BJ (cell line): Measurements from ENCODE around the gene RGL1. TPM values are rescaled to one million over a fixed set of nuclear protein-coding genes. Genes with fewer than 3 reads are reported as not detected.

ENCODE experiments used
- CTCF ChIA-PET: fragments of 350-600 bp; formaldehyde crosslinking; extraction: SDS; loops from one replicate; lab custom pipeline; 2021; ENCODE audit warnings: antibody characterized with exemption, inconsistent platforms; lab: Yijun Ruan, JAX
- POLR2A ChIA-PET: fragments of 300-600 bp; sonication (Branson Sonifier 250); formaldehyde crosslinking; extraction: SDS; loops from one replicate; lab custom pipeline; 2021; ENCODE audit warnings: antibody characterized with exemption; lab: Charles Lee
- DNase-seq: peaks from one replicate; pipeline ENCODE4 v3.0.0-alpha.2; 2011; ENCODE audit warnings: low read depth
- H3K27me3 ChIP-seq: 2 replicates; pipeline ENCODE4 v1.6.0; 2011; ENCODE audit warnings: low read length; ENCODE audit not compliant: control insufficient read depth, insufficient read depth
- H3K36me3 ChIP-seq: 2 replicates; pipeline ENCODE4 v1.5.1; 2011; ENCODE audit warnings: low read length; ENCODE audit not compliant: control insufficient read depth, insufficient read depth
- H3K4me3 ChIP-seq: 2 replicates; pipeline ENCODE4 v1.5.1; 2011; ENCODE audit warnings: low read depth, mild to moderate bottlenecking, control low read depth, low read length
- CTCF ChIP-seq: IDR thresholded peaks from 2 replicates; pipeline ENCODE4 v1.5.1; 2011; ENCODE audit warnings: low read depth, mild to moderate bottlenecking, control low read depth, inconsistent platforms, low read length, moderate library complexity; ENCODE audit not compliant: insufficient read depth
- polyA plus RNA-seq: library from polyadenylated mRNA; depleted of rRNA; stranded (reverse); fragments of >200 nt; gene quantifications from 2 replicates; pipeline ENCODE4 v1.2.3, GENCODE V29; 2011

Gene RGL1
- polyA plus RNA-seq, 1 experiment: 9.7 TPM

DNA sequence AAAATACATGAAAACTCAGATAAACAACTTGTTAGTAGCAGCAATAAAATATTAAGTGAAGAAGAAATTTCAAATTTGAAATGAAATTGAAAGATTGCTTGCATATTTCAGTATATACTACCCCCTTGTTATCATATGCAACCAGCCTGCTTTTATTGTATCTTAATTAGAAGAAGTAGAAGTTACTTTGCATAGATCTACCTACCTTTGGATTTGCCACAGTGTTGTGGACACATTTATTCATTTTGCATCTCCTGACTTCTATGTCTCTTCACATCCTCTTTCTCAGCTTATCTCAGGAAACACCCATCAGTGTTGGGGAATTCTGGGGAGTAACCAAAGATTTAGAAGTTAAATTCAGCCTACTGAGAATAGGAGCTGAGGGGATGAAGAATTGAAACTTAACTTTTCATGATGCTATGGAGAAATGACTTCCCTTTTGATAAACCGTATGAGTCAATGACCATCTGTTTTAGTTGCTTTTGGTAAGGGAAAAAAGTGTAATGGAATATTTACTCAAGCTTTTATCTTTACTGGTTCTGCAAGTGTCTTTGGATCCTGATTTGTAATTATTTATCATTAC, 96.9 kb downstream of the RGL1 start:
- peaks cover 4% of the 10 kb centered on the region for H3K36me3 ChIP-seq
- H3K27me3 ChIP-seq: no peaks in the 10 kb centered on the region
- ChIA-PET CTCF (interaction anchor here (1.1 to 1.2 kb wide), 2 partner anchors 14 to 246 kb away, joined by 3 to 4 read pairs; no protein-coding TSS in a partner anchor), POLR2A (no interaction called here)
- no peak for TF ChIP-seq CTCF
- DNase-seq: no peak
- no peak overlapping the region for H3K4me3 ChIP-seq

GRCh38 chr1:183903101-183903500, 98.2 kb downstream of the RGL1 start:
- peaks cover 9% of the 10 kb centered on the region for H3K36me3 ChIP-seq
- H3K27me3 ChIP-seq: no peaks in the 10 kb centered on the region
- DNase-seq: no peak
- no peak overlapping the region for H3K4me3 ChIP-seq
- no peak for TF ChIP-seq CTCF
- ChIA-PET POLR2A (no interaction called here), CTCF (no interaction called here)

DNA sequence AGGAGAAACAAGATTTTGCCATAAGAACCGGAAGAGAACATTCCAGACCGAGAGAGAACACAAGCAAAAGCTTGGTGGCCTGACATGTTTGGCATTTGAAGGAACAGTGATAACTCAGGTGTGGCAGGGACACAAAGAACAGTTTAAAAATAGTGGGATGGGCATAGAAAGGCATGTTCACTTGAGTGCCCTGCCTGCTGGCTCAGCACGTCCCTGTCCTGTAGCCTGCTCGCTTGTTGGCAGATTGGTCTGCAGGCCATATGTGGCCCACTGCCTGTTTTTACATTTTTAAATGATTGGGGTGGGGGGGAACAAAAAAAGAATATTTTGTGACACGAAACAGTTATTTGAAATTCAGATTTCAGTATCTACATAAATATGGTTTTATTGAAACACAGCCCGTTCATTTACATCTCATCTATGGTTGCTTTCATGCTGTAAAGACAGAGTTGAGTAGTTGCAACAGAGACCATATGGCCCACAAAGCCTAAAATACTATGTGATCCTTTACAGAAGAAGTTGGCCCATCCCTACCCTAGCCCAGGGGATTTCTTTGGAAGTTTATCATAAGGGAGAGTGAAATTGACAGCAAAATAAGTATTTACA, 100.7 kb downstream of the RGL1 start:
- TF ChIP-seq CTCF: no peak
- POLR2A ChIA-PET: no interaction called here

GRCh38 chr1:183907070-183907469, 102.2 kb downstream of the RGL1 start:
- peaks cover 13% of the 10 kb centered on the region for H3K36me3 ChIP-seq

More for the DNA sequence above, 100.7 kb downstream of the RGL1 start:
- Histone ChIP-seq H3K36me3 (peaks cover 13% of the 10 kb centered on the region), H3K4me3 (no peak overlapping the region), H3K27me3 (no peaks in the 10 kb centered on the region)
- no peak for DNase-seq
- CTCF ChIA-PET: interaction anchor here (1.1 to 2.3 kb wide), 3 partner anchors 8 to 220 kb away, joined by 3 to 9 read pairs (median 4); no protein-coding TSS in a partner anchor

More at GRCh38 chr1:183907070-183907469, 102.2 kb downstream of the RGL1 start:
- TF ChIP-seq CTCF: no peak
- no peaks in the 10 kb centered on the region for H3K27me3 ChIP-seq
- ChIA-PET CTCF (no interaction called here), POLR2A (interaction anchor here (0.6 kb wide), 1 partner anchor 482 kb away, joined by 5 read pairs; no protein-coding TSS in a partner anchor)
- DNase-seq: no peak
- no peak overlapping the region for H3K4me3 ChIP-seq
